Activated CD4-positive, alpha-beta T cell treated with anti-CD3 and anti-CD28 coated beads, Interleukin-2, amount 10 ng/mL, durations not matched to agents 7 days and 5 days (primary cell): ENCODE data around the gene ERBIN. TPM values are rescaled to one million over a fixed set of nuclear protein-coding genes. Genes with fewer than 3 reads are reported as not detected.

Experiments used
- CTCF ChIA-PET: fragments of 350-600 bp; sonication (Branson Sonifier 250); formaldehyde crosslinking; loops from one replicate; lab custom pipeline; 2021; ENCODE audit warnings: antibody characterized with exemption; lab: Charles Lee
- POLR2A ChIA-PET: fragments of 350-600 bp; sonication (Branson Sonifier 250); formaldehyde crosslinking; loops from one replicate; lab custom pipeline; 2021; ENCODE audit warnings: antibody characterized with exemption; lab: Charles Lee
- DNase-seq: peaks from one replicate; pipeline ENCODE4 v3.0.0-alpha.2; 2020
- H3K27ac Mint-ChIP-seq: one replicate; pipeline ENCODE4 v1.8.0; 2021; ENCODE audit warnings: mild to moderate bottlenecking, moderate library complexity, mixed read lengths
- H3K27me3 Mint-ChIP-seq: one replicate; pipeline ENCODE4 v1.8.0; 2021; ENCODE audit warnings: mixed read lengths
- H3K36me3 Mint-ChIP-seq: one replicate; pipeline ENCODE4 v1.8.0; 2021; ENCODE audit warnings: low read depth, mixed read lengths
- H3K4me1 Mint-ChIP-seq: one replicate; pipeline ENCODE4 v1.8.0; 2021; ENCODE audit warnings: mixed read lengths
- H3K4me3 Mint-ChIP-seq: one replicate; pipeline ENCODE4 v1.8.0; 2021; ENCODE audit warnings: mild to moderate bottlenecking, moderate library complexity, mixed read lengths
- H3K9me3 Mint-ChIP-seq: one replicate; pipeline ENCODE4 v1.8.0; 2021; ENCODE audit warnings: mixed read lengths
- total RNA-seq, 2 experiments: library from RNA; stranded (reverse); gene quantifications; one replicate each; pipeline ENCODE4 v1.2.3, GENCODE V29; 2021

Gene ERBIN
- total RNA-seq, 2 experiments from 2014 or later: 61.6 to 70.2 TPM

- ChIA-PET CTCF (no interaction called here), POLR2A (no interaction called here)
- Mint-ChIP-seq H3K4me3 (no peak overlapping the region), H3K27ac (no peak overlapping the region), H3K9me3 (peaks cover 7% of the 10 kb centered on the region), H3K4me1 (peaks cover 27% of the 10 kb centered on the region), H3K36me3 (peaks cover 59% of the 10 kb centered on the region), H3K27me3 (no peaks in the 10 kb centered on the region)
- DNase-seq: no peak
Observed at GRCh38 chr5:66001952-66002351, 75.6 kb downstream of the ERBIN start.

- H3K27me3 Mint-ChIP-seq: no peaks in the 10 kb centered on the region
- POLR2A ChIA-PET: no interaction called here
- CTCF ChIA-PET: no interaction called here
- peaks cover 27% of the 10 kb centered on the region for H3K4me1 Mint-ChIP-seq
- peaks cover 57% of the 10 kb centered on the region for H3K36me3 Mint-ChIP-seq
- DNase-seq: no peak
- no peak overlapping the region for H3K4me3 Mint-ChIP-seq
- H3K27ac Mint-ChIP-seq: no peak overlapping the region
- peaks cover 7% of the 10 kb centered on the region for H3K9me3 Mint-ChIP-seq
Observed at GRCh38 chr5:66002415-66002814, 76.0 kb downstream of the ERBIN start.

GRCh38 chr5:66004216-66004615, 77.8 kb downstream of the ERBIN start:
- H3K27me3 Mint-ChIP-seq: no peaks in the 10 kb centered on the region
- ChIA-PET POLR2A (no interaction called here), CTCF (no interaction called here)
- H3K4me1 Mint-ChIP-seq: peaks cover 30% of the 10 kb centered on the region
- H3K9me3 Mint-ChIP-seq: peaks cover 7% of the 10 kb centered on the region
- H3K27ac Mint-ChIP-seq: no peak overlapping the region
- H3K4me3 Mint-ChIP-seq: no peak overlapping the region
- peaks cover 61% of the 10 kb centered on the region for H3K36me3 Mint-ChIP-seq
- DNase-seq: no peak

- ChIA-PET POLR2A (no interaction called here), CTCF (no interaction called here)
- peaks cover 54% of the 10 kb centered on the region for H3K36me3 Mint-ChIP-seq
- no peak overlapping the region for H3K27ac Mint-ChIP-seq
- H3K4me1 Mint-ChIP-seq: peaks cover 37% of the 10 kb centered on the region
- H3K9me3 Mint-ChIP-seq: peaks cover 7% of the 10 kb centered on the region
- no peaks in the 10 kb centered on the region for H3K27me3 Mint-ChIP-seq
- H3K4me3 Mint-ChIP-seq: no peak overlapping the region
- DNase-seq: no peak
Observed at GRCh38 chr5:66009277-66009676, 82.9 kb downstream of the ERBIN start.

- no peak overlapping the region for H3K4me3 Mint-ChIP-seq
- CTCF ChIA-PET: no interaction called here
- H3K36me3 Mint-ChIP-seq: peaks cover 44% of the 10 kb centered on the region
- DNase-seq: no peak
- no peaks in the 10 kb centered on the region for H3K27me3 Mint-ChIP-seq
- peaks cover 37% of the 10 kb centered on the region for H3K4me1 Mint-ChIP-seq
- H3K9me3 Mint-ChIP-seq: peaks cover 2% of the 10 kb centered on the region
- POLR2A ChIA-PET: no interaction called here
- peak overlapping the region; percentile 58 for H3K27ac Mint-ChIP-seq
Observed at GRCh38 chr5:66010476-66010875, 84.1 kb downstream of the ERBIN start.

GRCh38 chr5:66012271-66012670, 85.9 kb downstream of the ERBIN start:
- POLR2A ChIA-PET: no interaction called here
- H3K27ac Mint-ChIP-seq: peak overlapping the region; percentile 74
- H3K4me3 Mint-ChIP-seq: no peak overlapping the region
- peaks cover 35% of the 10 kb centered on the region for H3K4me1 Mint-ChIP-seq
- H3K9me3 Mint-ChIP-seq: no peaks in the 10 kb centered on the region
- no peak for DNase-seq
- CTCF ChIA-PET: no interaction called here
- peaks cover 45% of the 10 kb centered on the region for H3K36me3 Mint-ChIP-seq
- no peaks in the 10 kb centered on the region for H3K27me3 Mint-ChIP-seq

GRCh38 chr5:66013397-66013796, 87.0 kb downstream of the ERBIN start:
- no peak for DNase-seq
- Mint-ChIP-seq H3K27ac (no peak overlapping the region), H3K4me1 (peaks cover 42% of the 10 kb centered on the region), H3K27me3 (no peaks in the 10 kb centered on the region), H3K36me3 (peaks cover 47% of the 10 kb centered on the region), H3K9me3 (peaks cover 2% of the 10 kb centered on the region), H3K4me3 (no peak overlapping the region)
- POLR2A ChIA-PET: no interaction called here
- CTCF ChIA-PET: no interaction called here

- DNase-seq: no peak
- H3K9me3 Mint-ChIP-seq: peaks cover 2% of the 10 kb centered on the region
- H3K4me3 Mint-ChIP-seq: no peak overlapping the region
- H3K36me3 Mint-ChIP-seq: peaks cover 46% of the 10 kb centered on the region
- ChIA-PET CTCF (no interaction called here), POLR2A (no interaction called here)
- no peaks in the 10 kb centered on the region for H3K27me3 Mint-ChIP-seq
- peaks cover 41% of the 10 kb centered on the region for H3K4me1 Mint-ChIP-seq
- H3K27ac Mint-ChIP-seq: no peak overlapping the region
Observed at GRCh38 chr5:66013906-66014305, 87.5 kb downstream of the ERBIN start.

- H3K27ac Mint-ChIP-seq: no peak overlapping the region
- H3K27me3 Mint-ChIP-seq: no peaks in the 10 kb centered on the region
- no peak overlapping the region for H3K4me3 Mint-ChIP-seq
- POLR2A ChIA-PET: no interaction called here
- peaks cover 27% of the 10 kb centered on the region for H3K4me1 Mint-ChIP-seq
- H3K36me3 Mint-ChIP-seq: peaks cover 37% of the 10 kb centered on the region
- CTCF ChIA-PET: interaction anchor here (0.6 kb wide), 1 partner anchor 314 kb away, joined by 3 read pairs; no protein-coding TSS in a partner anchor
- H3K9me3 Mint-ChIP-seq: peaks cover 2% of the 10 kb centered on the region
- DNase-seq: no peak
Observed at GRCh38 chr5:66015196-66015960, 89.0 kb downstream of the ERBIN start.

GRCh38 chr5:66021585-66021984, 95.2 kb downstream of the ERBIN start:
- no peaks in the 10 kb centered on the region for H3K27me3 Mint-ChIP-seq
- no peak for DNase-seq
- CTCF ChIA-PET: no interaction called here
- POLR2A ChIA-PET: no interaction called here
- H3K4me1 Mint-ChIP-seq: peaks cover 7% of the 10 kb centered on the region
- no peak overlapping the region for H3K4me3 Mint-ChIP-seq
- peaks cover 23% of the 10 kb centered on the region for H3K36me3 Mint-ChIP-seq
- no peak overlapping the region for H3K27ac Mint-ChIP-seq
- H3K9me3 Mint-ChIP-seq: peaks cover 2% of the 10 kb centered on the region

GRCh38 chr5:66039296-66039695, 112.9 kb downstream of the ERBIN start:
- H3K27me3 Mint-ChIP-seq: no peaks in the 10 kb centered on the region
- ChIA-PET CTCF (no interaction called here), POLR2A (no interaction called here)
- no peaks in the 10 kb centered on the region for H3K9me3 Mint-ChIP-seq
- H3K4me1 Mint-ChIP-seq: peaks cover 4% of the 10 kb centered on the region
- no peak for DNase-seq
- no peak overlapping the region for H3K27ac Mint-ChIP-seq
- peaks cover 39% of the 10 kb centered on the region for H3K36me3 Mint-ChIP-seq
- no peak overlapping the region for H3K4me3 Mint-ChIP-seq

- no peaks in the 10 kb centered on the region for H3K9me3 Mint-ChIP-seq
- ChIA-PET CTCF (no interaction called here), POLR2A (no interaction called here)
- H3K27ac Mint-ChIP-seq: no peak overlapping the region
- H3K27me3 Mint-ChIP-seq: no peaks in the 10 kb centered on the region
- H3K4me1 Mint-ChIP-seq: peaks cover 4% of the 10 kb centered on the region
- DNase-seq: no peak
- peaks cover 40% of the 10 kb centered on the region for H3K36me3 Mint-ChIP-seq
- H3K4me3 Mint-ChIP-seq: no peak overlapping the region
Observed at GRCh38 chr5:66039701-66040100, 113.3 kb downstream of the ERBIN start.

- Mint-ChIP-seq H3K27ac (no peak overlapping the region), H3K36me3 (peaks cover 40% of the 10 kb centered on the region), H3K4me1 (peaks cover 4% of the 10 kb centered on the region), H3K4me3 (no peak overlapping the region), H3K27me3 (no peaks in the 10 kb centered on the region), H3K9me3 (no peaks in the 10 kb centered on the region)
- POLR2A ChIA-PET: no interaction called here
- CTCF ChIA-PET: interaction anchor here (0.5 kb wide), 1 partner anchor 1322 kb away, joined by 4 read pairs; no protein-coding TSS in a partner anchor
- no peak for DNase-seq
Observed at GRCh38 chr5:66041627-66042026, 115.3 kb downstream of the ERBIN start.

- CTCF ChIA-PET: no interaction called here
Observed at GRCh38 chr5:66057239-66057638, 130.9 kb downstream of the ERBIN start.

More at GRCh38 chr5:66057239-66057638, 130.9 kb downstream of the ERBIN start:
- Mint-ChIP-seq H3K9me3 (peaks cover 9% of the 10 kb centered on the region), H3K27ac (no peak overlapping the region), H3K36me3 (peaks cover 64% of the 10 kb centered on the region), H3K4me1 (no peaks in the 10 kb centered on the region), H3K4me3 (no peak overlapping the region), H3K27me3 (no peaks in the 10 kb centered on the region)
- POLR2A ChIA-PET: no interaction called here
- DNase-seq: no peak
